Spleen (tissue), 11 donors: Measurements from ENCODE around the gene CDH16. TPM values are rescaled to one million over a fixed set of nuclear protein-coding genes. Genes with fewer than 3 reads are reported as not detected.
"Not testable (repeated sequence)": the region's sequence is repeated elsewhere in the genome, so short reads cannot be mapped to it uniquely, and the experiment has no call there.

Source experiments
- DNase-seq: peaks from one replicate; pipeline ENCODE4 v3.0.0-alpha.2; 2020
- H3K27ac ChIP-seq, 8 donors: fragments of 200-600 bp; sonication (generic) in 7 of 8; 1 replicate in 4 of 8; 2 replicates in 4 of 8; pipeline versions ENCODE4 v1.5.0 to v1.8.0; 2016 to 2021; ENCODE audit warnings: inconsistent platforms in 4 of 8, mild to moderate bottlenecking in 4 of 8, moderate library complexity in 1 of 8
- H3K27me3 ChIP-seq, 7 donors: fragments of 200-600 bp; sonication (generic) in 6 of 7; replicated peaks in 1 of 7; 1 replicate in 4 of 7; 2 replicates in 3 of 7; pipeline versions ENCODE4 v1.5.0 to v1.8.0; 2016 to 2021; ENCODE audit warnings: inconsistent platforms in 3 of 7, mild to moderate bottlenecking in 1 of 7
- H3K36me3 ChIP-seq, 6 donors: fragments of 200-600 bp; sonication (generic) in 5 of 6; 1 replicate in 4 of 6; 2 replicates in 2 of 6; pipeline versions ENCODE4 v1.5.0 to v1.8.0; 2016 to 2021; ENCODE audit warnings: inconsistent platforms in 2 of 6
- H3K4me1 ChIP-seq, 6 donors: fragments of 200-600 bp; sonication (generic) in 5 of 6; 1 replicate in 3 of 6; 2 replicates in 3 of 6; pipeline versions ENCODE4 v1.5.0 to v1.8.0; 2016 to 2021; ENCODE audit warnings: inconsistent platforms in 3 of 6
- H3K4me3 ChIP-seq, 8 donors: fragments of 200-600 bp; sonication (generic) in 7 of 8; 1 replicate in 4 of 8; 2 replicates in 4 of 8; pipeline versions ENCODE4 v1.5.0 to v1.8.0; 2016 to 2021; ENCODE audit warnings: inconsistent platforms in 4 of 8, mild to moderate bottlenecking in 4 of 8, moderate library complexity in 2 of 8
- H3K9me3 ChIP-seq, 8 donors: fragments of 200-600 bp; sonication (generic) in 7 of 8; 1 replicate in 4 of 8; 2 replicates in 4 of 8; pipeline versions ENCODE4 v1.5.0 to v1.8.0; 2016 to 2021; ENCODE audit warnings: inconsistent platforms in 4 of 8
- CTCF ChIP-seq, 11 experiments: fragments of 200-600 bp in 7 of 11; fragments of 450-650 bp in 4 of 11; sonication (generic) in 4 of 11; IDR thresholded peaks in 8 of 11; conservative IDR thresholded peaks in 3 of 11; 1 replicate in 7 of 11; 2 replicates in 4 of 11; pipeline versions ENCODE4 v1.4.0 to v1.8.0; 2016 to 2021; ENCODE audit warnings: antibody characterized with exemption in 11 of 11, inconsistent platforms in 4 of 11, mild to moderate bottlenecking in 1 of 11
- POLR2A ChIP-seq, 3 donors: fragments of 450-650 bp; IDR thresholded peaks; one replicate each; pipeline ENCODE4 v1.5.1; 2017; ENCODE audit warnings: antibody characterized with exemption in 3 of 3, mild to moderate bottlenecking in 1 of 3
- POLR2AphosphoS5 ChIP-seq, 3 donors: sonication (generic); formaldehyde crosslinking; IDR thresholded peaks; one replicate each; pipeline ENCODE4 v1.5.1; 2017; ENCODE audit warnings: antibody characterized with exemption in 3 of 3
- WGBS, 5 donors: extraction: QIAGEN DNeasy Blood & Tissue Kit in 3 of 5; methylation state at CpG; one replicate each; pipeline versions ENCODE4 v1.1.5 to v1.1.7; 2013 to 2018; 5-methylcytosine and 5-hydroxymethylcytosine counted together
- intact Hi-C: fragments of 100-400 bp; cut with DNase I; formaldehyde crosslinking; loops from one replicate; pipeline ENCODE4 v1.15.0; 2023; ENCODE audit warnings: low total_unique reads
- polyA plus RNA-seq, 3 donors: library from polyadenylated mRNA; stranded (reverse); fragments of 200-250 nt; gene quantifications; one replicate each; pipeline ENCODE4 v1.2.1, GENCODE V29; 2013
- total RNA-seq, 7 donors: library from RNA; depleted of rRNA in 3 of 7; stranded (reverse); fragments of >200 nt in 3 of 7; fragmentation: NEBNext Ultra II Directional in 4 of 7; extraction: Animal tissue kit (Norgen Biotek cat#: 25700) in 4 of 7; gene quantifications; one replicate each; pipeline versions ENCODE4 v1.1.0 to v1.2.1, GENCODE V29; 2016 to 2021
- donor health status: healthy with polysubstance abuse.
- donor health status: DM: no; HTN: no; CAD: no; lungs with moderate emphysema.
- donor health status: DM: no; HTN: no; CAD: no.
- donor health status: Bipolar disorder and iron deficiency.
- donor health status: healthy.
- donor health status: DM: no; HTN: no; CAD: no.
- donor health status: DM: yes; HTN: yes; CAD: no.

CDH16 gene
- total and polyA plus RNA-seq, 10 donors = not detected

- no peak for TF ChIP-seq POLR2A (IDR thresholded peaks at IDR 0.05)
- no peak for TF ChIP-seq POLR2AphosphoS5 (IDR thresholded peaks at IDR 0.05)
- no peak for TF ChIP-seq CTCF (IDR thresholded peaks at IDR 0.05 in 8 of 11, conservative IDR thresholded peaks at IDR 0.05 in 3 of 11)
- H3K27me3 ChIP-seq = peaks cover 0 to 33% (median 17%) of the 10 kb centered on the region in 7 donors
- H3K4me3 ChIP-seq = no peak overlapping the region
- H3K36me3 ChIP-seq = peaks cover 0 to 35% (median 31%) of the 10 kb centered on the region in 6 donors
- no peak for DNase-seq
- H3K4me1 ChIP-seq = peaks cover 5 to 28% (median 21%) of the 10 kb centered on the region in 6 donors
- 81 to 90% (median 84%) methylated on average over 4 of the region's 4 CpGs for WGBS, 5 donors
- no peak overlapping the region for H3K27ac ChIP-seq
- no peaks in the 10 kb centered on the region for H3K9me3 ChIP-seq
- intact Hi-C loops = no loop called here
Measured at GRCh38 chr16:66945939-66946338, 27.3 kb upstream of the CDH16 start.

- Histone ChIP-seq H3K4me1 (peaks cover 5 to 28% (median 21%) of the 10 kb centered on the region in 6 donors), H3K27me3 (peaks cover 0 to 26% (median 11%) of the 10 kb centered on the region in 7 donors), H3K36me3 (peaks cover 0 to 45% (median 41%) of the 10 kb centered on the region in 6 donors)
- WGBS, 5 donors = 84 to 92% (median 87%) methylated on average over 9 of the region's 9 CpGs
- H3K4me3 ChIP-seq, H3K27ac ChIP-seq, H3K9me3 ChIP-seq, DNase-seq, intact Hi-C loops: not testable (repeated sequence)
Measured at GRCh38 chr16:66944971-66945370, 26.3 kb upstream of the CDH16 start.

GRCh38 chr16:66944054-66944441 is 25.4 kb upstream of the CDH16 start:
- no peak for TF ChIP-seq CTCF (IDR thresholded peaks at IDR 0.05 in 8 of 11, conservative IDR thresholded peaks at IDR 0.05 in 3 of 11)
- TF ChIP-seq POLR2AphosphoS5 (IDR thresholded peaks at IDR 0.05) = no peak
- no peak for TF ChIP-seq POLR2A (IDR thresholded peaks at IDR 0.05)
- 92 to 97% (median 94%) methylated on average over 5 of the region's 5 CpGs for WGBS, 5 donors
- no peak for DNase-seq
- H3K27ac ChIP-seq = no peak overlapping the region
- peaks cover 5 to 23% (median 21%) of the 10 kb centered on the region in 6 donors for H3K4me1 ChIP-seq
- no peak overlapping the region for H3K4me3 ChIP-seq
- peaks cover 0 to 17% (median 9%) of the 10 kb centered on the region in 7 donors for H3K27me3 ChIP-seq
- H3K9me3 ChIP-seq = no peaks in the 10 kb centered on the region
- intact Hi-C loops = no loop called here
- peaks cover 0 to 54% (median 48%) of the 10 kb centered on the region in 6 donors for H3K36me3 ChIP-seq

- intact Hi-C loops = no loop called here
- Histone ChIP-seq H3K9me3 (no peaks in the 10 kb centered on the region), H3K4me1 (peaks cover 3 to 23% (median 18%) of the 10 kb centered on the region in 6 donors), H3K4me3 (no peak overlapping the region), H3K27ac (no peak overlapping the region), H3K36me3 (peaks cover 0 to 59% (median 53%) of the 10 kb centered on the region in 6 donors), H3K27me3 (peaks cover 0 to 12% (median 4%) of the 10 kb centered on the region in 7 donors)
- WGBS, 5 donors = 91 to 97% (median 95%) methylated on average over 5 to 15 of the region's 15 CpGs
- TF ChIP-seq CTCF (IDR thresholded peaks at IDR 0.05 in 8 of 11, conservative IDR thresholded peaks at IDR 0.05 in 3 of 11) = no peak
- peak in 1 of 3 donors; percentile 48 for TF ChIP-seq POLR2AphosphoS5 (IDR thresholded peaks at IDR 0.05)
- DNase-seq = no peak
Measured at GRCh38 chr16:66943426-66944053, 24.9 kb upstream of the CDH16 start.
